HepG2 (cell line): ENCODE results near the gene DTX2. TPM values are rescaled to one million over a fixed set of nuclear protein-coding genes. Genes with fewer than 3 reads are reported as not detected.
A peak's percentile ranks its signal among the peaks of the same experiment; 100 is the strongest.

Experiments used
- ATF5 ChIP-seq: sonication (generic); formaldehyde crosslinking; IDR thresholded peaks from 2 replicates; pipeline ENCODE4 v1.4.0; 2020; ENCODE audit warnings: mild to moderate bottlenecking, low read depth, missing genetic modification reagents
- CC2D1A ChIP-seq: sonication (generic); formaldehyde crosslinking; IDR thresholded peaks from 2 replicates; pipeline ENCODE4 v1.8.1; 2023; ENCODE audit warnings: mild to moderate bottlenecking, missing genetic modification reagents
- ETV6 ChIP-seq: sonication (generic); formaldehyde crosslinking; conservative IDR thresholded peaks from 2 replicates; pipeline ENCODE4 v1.4.0; 2020; ENCODE audit warnings: missing genetic modification reagents
- GTF3A ChIP-seq: sonication (generic); formaldehyde crosslinking; conservative IDR thresholded peaks from 2 replicates; pipeline ENCODE4 v1.4.0; 2020; ENCODE audit warnings: mild to moderate bottlenecking, missing genetic modification reagents
- KLF12 ChIP-seq: sonication (generic); formaldehyde crosslinking; IDR thresholded peaks from 2 replicates; pipeline ENCODE4 v1.4.0; 2020; ENCODE audit warnings: missing genetic modification reagents, borderline replicate concordance
- NFE2L1 ChIP-seq: sonication (generic); formaldehyde crosslinking; IDR thresholded peaks from 2 replicates; pipeline ENCODE4 v1.4.0; 2020; ENCODE audit warnings: missing genetic modification reagents, mild to moderate bottlenecking, borderline replicate concordance
- RXRA ChIP-seq: sonication (generic); formaldehyde crosslinking; IDR thresholded peaks from 2 replicates; pipeline ENCODE4 v1.5.1; 2020; ENCODE audit warnings: missing genetic modification reagents
- SOX13 ChIP-seq, 3 experiments: fragments of 450-650 bp in 1 of 3; sonication (generic) in 1 of 3; formaldehyde crosslinking in 1 of 3; IDR thresholded peaks in 2 of 3; conservative IDR thresholded peaks in 1 of 3; 2 replicates each; pipeline versions ENCODE4 v1.5.0 to v1.6.1; 2016 to 2020; ENCODE audit warnings: antibody characterized with exemption in 1 of 3, mild to moderate bottlenecking in 1 of 3, missing compliant biosample characterization in 1 of 3, missing genetic modification reagents in 1 of 3, moderate library complexity in 1 of 3
- TAF1 ChIP-seq: sonication (generic); formaldehyde crosslinking; IDR thresholded peaks from 2 replicates; pipeline ENCODE4 v1.4.0; 2020; ENCODE audit warnings: missing genetic modification reagents
- TFAP4 ChIP-seq: sonication (generic); IDR thresholded peaks from 2 replicates; pipeline ENCODE4 v1.6.1; 2016; ENCODE audit warnings: low read depth, borderline replicate concordance
- ZBTB14 ChIP-seq: sonication (generic); formaldehyde crosslinking; IDR thresholded peaks from 2 replicates; pipeline ENCODE4 v1.4.0; 2020; ENCODE audit warnings: missing genetic modification reagents
- ZFP37 ChIP-seq: sonication (generic); formaldehyde crosslinking; IDR thresholded peaks from 2 replicates; pipeline ENCODE4 v1.4.0; 2020; ENCODE audit warnings: missing genetic modification reagents, borderline replicate concordance
- ZGPAT ChIP-seq: IDR thresholded peaks from 2 replicates; pipeline ENCODE4 v1.6.1; 2016; ENCODE audit warnings: mild to moderate bottlenecking
- ZNF335 ChIP-seq: sonication (generic); formaldehyde crosslinking; IDR thresholded peaks from 2 replicates; pipeline ENCODE4 v1.4.0; 2020; ENCODE audit warnings: missing genetic modification reagents
- ZNF431 ChIP-seq: sonication (generic); formaldehyde crosslinking; IDR thresholded peaks from 2 replicates; pipeline ENCODE4 v1.9.0; 2022; ENCODE audit warnings: missing genetic modification reagents, low read depth, mild to moderate bottlenecking, borderline replicate concordance
- ZNF616 ChIP-seq: sonication (generic); formaldehyde crosslinking; IDR thresholded peaks from 2 replicates; pipeline ENCODE4 v1.5.0; 2020; ENCODE audit warnings: low read depth, mild to moderate bottlenecking, missing genetic modification reagents
- ZNF678 ChIP-seq: sonication (generic); formaldehyde crosslinking; IDR thresholded peaks from 2 replicates; pipeline ENCODE4 v1.4.0; 2020; ENCODE audit warnings: mild to moderate bottlenecking, missing genetic modification reagents
- polyA plus RNA-seq, 8 experiments: library from polyadenylated mRNA; depleted of rRNA in 3 of 8; stranded (reverse) in 7 of 8; unstranded in 1 of 8; fragments of >200 nt; fragmentation: Illumina TruSeq in 4 of 8; extraction: Trizol in 4 of 8; gene quantifications; 2 replicates each; pipeline versions ENCODE4 v1.2.1 to v1.2.3, GENCODE V29; 2011 to 2016; ENCODE audit warnings: low read depth in 4 of 8, missing spikeins in 1 of 8, mixed read lengths in 1 of 8; ENCODE audit not compliant: insufficient read depth in 1 of 8
- total RNA-seq, 5 experiments: library from RNA; depleted of rRNA; stranded (reverse); fragments of >200 nt; fragmentation: Illumina TruSeq; extraction: Trizol; gene quantifications; 2 replicates each; pipeline ENCODE4 v1.2.3, GENCODE V29; 2016; ENCODE audit warnings: low read depth in 1 of 5
- TF ChIP-seq, protein P1 (sequence below): sonication (generic); formaldehyde crosslinking; IDR thresholded peaks from 2 replicates; pipeline ENCODE4 v1.4.0; 2020; ENCODE audit warnings: missing genetic modification reagents, mild to moderate bottlenecking, borderline replicate concordance

DTX2 gene
- total and polyA plus RNA-seq, 2 of the 13 experiments (the other 11 are each of a cell fraction or from before 2014, with no cell fraction given): 5.5 to 6.2 TPM

- TF ChIP-seq ZGPAT (CRISPR knock-in tag) (peak; percentile 66), TFAP4 (no peak), ZNF616 (CRISPR knock-in tag) (no peak), TAF1 (CRISPR knock-in tag) (no peak), NFE2L1 (no peak), ZNF431 (no peak; the same call in 1 of the 2 replicates), ZBTB14 (CRISPR knock-in tag) (no peak), ETV6 (CRISPR knock-in tag) (no peak), RXRA (CRISPR knock-in tag) (peak; percentile 70; the same call in 1 of the 2 replicates), ATF5 (CRISPR knock-in tag) (no peak), ZNF335 (no peak), CC2D1A (no peak), KLF12 (no peak), ZNF678 (CRISPR knock-in tag) (no peak), SOX13 (IDR thresholded peaks at IDR 0.05) (no peak), SOX13 (CRISPR knock-in tag; conservative IDR thresholded peaks at IDR 0.05 in 1 of 2, IDR thresholded peaks at IDR 0.05 in 1 of 2) (0 out of 4 replicates have a peak, but pooled peaks of 1 of the 2 experiments have one; percentile 6), GTF3A (CRISPR knock-in tag) (no peak), ZFP37 (CRISPR knock-in tag) (no peak)
- TF ChIP-seq, protein P1, sequence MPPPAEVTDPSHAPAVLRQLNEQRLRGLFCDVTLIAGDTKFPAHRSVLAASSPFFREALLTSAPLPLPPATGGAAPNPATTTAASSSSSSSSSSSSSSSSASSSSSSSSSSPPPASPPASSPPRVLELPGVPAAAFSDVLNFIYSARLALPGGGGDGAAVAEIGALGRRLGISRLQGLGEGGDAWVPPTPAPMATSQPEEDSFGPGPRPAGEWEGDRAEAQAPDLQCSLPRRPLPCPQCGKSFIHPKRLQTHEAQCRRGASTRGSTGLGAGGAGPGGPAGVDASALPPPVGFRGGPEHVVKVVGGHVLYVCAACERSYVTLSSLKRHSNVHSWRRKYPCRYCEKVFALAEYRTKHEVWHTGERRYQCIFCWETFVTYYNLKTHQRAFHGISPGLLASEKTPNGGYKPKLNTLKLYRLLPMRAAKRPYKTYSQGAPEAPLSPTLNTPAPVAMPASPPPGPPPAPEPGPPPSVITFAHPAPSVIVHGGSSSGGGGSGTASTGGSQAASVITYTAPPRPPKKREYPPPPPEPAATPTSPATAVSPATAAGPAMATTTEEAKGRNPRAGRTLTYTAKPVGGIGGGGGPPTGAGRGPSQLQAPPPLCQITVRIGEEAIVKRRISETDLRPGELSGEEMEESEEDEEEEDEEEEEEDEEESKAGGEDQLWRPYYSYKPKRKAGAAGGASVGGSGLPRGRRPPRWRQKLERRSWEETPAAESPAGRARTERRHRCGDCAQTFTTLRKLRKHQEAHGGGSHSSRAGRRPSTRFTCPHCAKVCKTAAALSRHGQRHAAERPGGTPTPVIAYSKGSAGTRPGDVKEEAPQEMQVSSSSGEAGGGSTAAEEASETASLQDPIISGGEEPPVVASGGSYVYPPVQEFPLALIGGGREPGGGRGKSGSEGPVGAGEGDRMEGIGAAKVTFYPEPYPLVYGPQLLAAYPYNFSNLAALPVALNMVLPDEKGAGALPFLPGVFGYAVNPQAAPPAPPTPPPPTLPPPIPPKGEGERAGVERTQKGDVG (CRISPR knock-in tag): no peak
Observed at GRCh38 chr7:76515999-76516443, 54.5 kb downstream of the DTX2 start (continued).
